Neural cell (in vitro differentiated cells): Measurements from ENCODE around the gene RRBP1. TPM values are rescaled to one million over a fixed set of nuclear protein-coding genes. Genes with fewer than 3 reads are reported as not detected.

Experiments used
- H2AFZ ChIP-seq: fragments of 200-600, 300-800 bp; sonication (generic), shearing (Covaris generic); 2 replicates; pipeline ENCODE4 v1.6.0; 2014; ENCODE audit warnings: low read depth, mild to moderate bottlenecking, antibody characterized with exemption, low read length, moderate library complexity
- H3F3A ChIP-seq: fragments of 200-600 bp; shearing (Covaris generic); 2 replicates; pipeline ENCODE4 v1.6.1; 2016; ENCODE audit warnings: mild to moderate bottlenecking, moderate library complexity, mixed read lengths, antibody characterized with exemption, low read length; ENCODE audit not compliant: insufficient read depth, poor library complexity, severe bottlenecking
- H3K27ac ChIP-seq: fragments of 200-600, 300-800 bp; sonication (generic), shearing (Covaris generic); 2 replicates; pipeline ENCODE4 v1.5.1; 2014; ENCODE audit warnings: mild to moderate bottlenecking, low read length, moderate library complexity
- H3K27me3 ChIP-seq: fragments of 300-800, 200-600 bp; sonication (generic), shearing (Covaris generic); 2 replicates; pipeline ENCODE4 v1.6.0; 2014; ENCODE audit warnings: mild to moderate bottlenecking, low read depth, low read length, moderate library complexity; ENCODE audit not compliant: insufficient read depth
- H3K36me3 ChIP-seq: fragments of 300-800, 200-600 bp; sonication (generic), shearing (Covaris generic); 2 replicates; pipeline ENCODE4 v1.5.1; 2014; ENCODE audit warnings: mild to moderate bottlenecking, antibody characterized with exemption, low read length, moderate library complexity; ENCODE audit not compliant: insufficient read depth
- H3K4me2 ChIP-seq: fragments of 300-800, 200-600 bp; sonication (generic), shearing (Covaris generic); 2 replicates; pipeline ENCODE4 v1.6.0; 2014; ENCODE audit warnings: mild to moderate bottlenecking, low read length
- H3K4me3 ChIP-seq: fragments of 300-800, 200-600 bp; sonication (generic), shearing (Covaris generic); 2 replicates; pipeline ENCODE4 v1.5.1; 2014; ENCODE audit warnings: mild to moderate bottlenecking, low read length, moderate library complexity
- H3K79me2 ChIP-seq: fragments of 200-600 bp; shearing (Covaris generic); replicated peaks from 2 replicates; pipeline ENCODE4 v1.6.0; 2014; ENCODE audit warnings: mild to moderate bottlenecking, low read length, moderate library complexity; ENCODE audit not compliant: insufficient read depth
- H3K9ac ChIP-seq: fragments of 300-800, 200-600 bp; sonication (generic), shearing (Covaris generic); 2 replicates; pipeline ENCODE4 v1.6.1; 2016; ENCODE audit warnings: mild to moderate bottlenecking, low read length, mixed read lengths
- H3K9me2 ChIP-seq: fragments of 200-600 bp; shearing (Covaris generic); 2 replicates; pipeline ENCODE4 v1.6.1; 2016; ENCODE audit warnings: mild to moderate bottlenecking, low read length, mixed read lengths; ENCODE audit not compliant: insufficient read depth
- H3K9me3 ChIP-seq: fragments of 200-600, 300-800 bp; sonication (generic), shearing (Covaris generic); 2 replicates; pipeline ENCODE4 v1.6.1; 2016; ENCODE audit warnings: mild to moderate bottlenecking, mixed run types, low read length, moderate library complexity, mixed read lengths
- H4K20me1 ChIP-seq: fragments of 200-600 bp; shearing (Covaris generic); 2 replicates; pipeline ENCODE4 v1.6.1; 2016; ENCODE audit warnings: mild to moderate bottlenecking, mixed run types; ENCODE audit not compliant: insufficient read depth
- CTCF ChIP-seq: fragments of 450-650 bp; IDR thresholded peaks from 2 replicates; pipeline ENCODE4 v1.5.1; 2014; ENCODE audit warnings: antibody characterized with exemption, mild to moderate bottlenecking, moderate library complexity; ENCODE audit not compliant: poor library complexity, severe bottlenecking
- EP300 ChIP-seq: fragments of 450-650 bp; conservative IDR thresholded peaks from 2 replicates; pipeline ENCODE4 v1.6.1; 2014; ENCODE audit warnings: antibody characterized with exemption, mild to moderate bottlenecking, moderate library complexity; ENCODE audit not compliant: poor library complexity, severe bottlenecking
- EZH2 ChIP-seq: fragments of 200-600, 300-800 bp; shearing (Covaris generic), sonication (generic); IDR thresholded peaks from 2 replicates; pipeline ENCODE4 v1.6.1; 2014; ENCODE audit warnings: antibody characterized with exemption, low read length, borderline replicate concordance, mild to moderate bottlenecking; ENCODE audit not compliant: insufficient read depth, poor library complexity, severe bottlenecking
- POLR2AphosphoS5 ChIP-seq: IDR thresholded peaks from 2 replicates; pipeline ENCODE4 v1.6.1; 2012
- RAD21 ChIP-seq: fragments of 450-650 bp; conservative IDR thresholded peaks from 2 replicates; pipeline ENCODE4 v1.6.1; 2014; ENCODE audit warnings: antibody characterized with exemption, mild to moderate bottlenecking, moderate library complexity
- REST ChIP-seq: IDR thresholded peaks from 2 replicates; pipeline ENCODE4 v1.6.1; 2012; ENCODE audit warnings: borderline replicate concordance
- SMC3 ChIP-seq: fragments of 450-650 bp; conservative IDR thresholded peaks from 2 replicates; pipeline ENCODE4 v1.6.1; 2014; ENCODE audit warnings: antibody characterized with exemption, mild to moderate bottlenecking, moderate library complexity; ENCODE audit not compliant: poor library complexity
- polyA plus RNA-seq: library from polyadenylated mRNA; depleted of rRNA; stranded (reverse); fragments of >200 nt; gene quantifications from 2 replicates; pipeline ENCODE4 v1.2.3, GENCODE V29; 2014

RRBP1 gene
- polyA plus RNA-seq, 1 donor from 2014 or later, result 2.2 TPM

- Histone ChIP-seq H3K9me2 (no peaks in the 10 kb centered on the region), H3K36me3 (no peaks in the 10 kb centered on the region)
Observed at GRCh38 chr20:17622086-17622850, 59.8 kb downstream of the RRBP1 start.

More at GRCh38 chr20:17622086-17622850, 59.8 kb downstream of the RRBP1 start:
- H4K20me1 ChIP-seq, result no peaks in the 10 kb centered on the region
- TF ChIP-seq REST, result no peak
- no peak for TF ChIP-seq EZH2
- TF ChIP-seq POLR2AphosphoS5, result no peak
- no peak for TF ChIP-seq EP300
- TF ChIP-seq CTCF, result no peak
- no peak for TF ChIP-seq SMC3
- no peak for TF ChIP-seq RAD21
- H3K27me3 ChIP-seq, result no peaks in the 10 kb centered on the region
- no peak overlapping the region for H3K9ac ChIP-seq
- no peak overlapping the region for H2AFZ ChIP-seq
- H3K9me3 ChIP-seq, result no peaks in the 10 kb centered on the region
- H3K79me2 ChIP-seq, result no peaks in the 10 kb centered on the region
- H3K27ac ChIP-seq, result no peak overlapping the region
- H3K4me2 ChIP-seq, result no peak overlapping the region
- H3K4me3 ChIP-seq, result no peak overlapping the region
- no peaks in the 10 kb centered on the region for H3F3A ChIP-seq
